Neural crest cell (in vitro differentiated cells): ENCODE data around the gene ARCN1. TPM values are rescaled to one million over a fixed set of nuclear protein-coding genes. Genes with fewer than 3 reads are reported as not detected.

Experiments
- DNase-seq: peaks from one replicate; pipeline ENCODE4 v3.0.0; 2021; ENCODE audit warnings: low read depth, mixed read lengths, low spot score
- H3K27ac Mint-ChIP-seq: one replicate; pipeline ENCODE4 v1.8.0; 2021; ENCODE audit warnings: mild to moderate bottlenecking, mixed read lengths; ENCODE audit not compliant: unreplicated experiment
- H3K27me3 Mint-ChIP-seq: 2 replicates; pipeline ENCODE4 v1.8.0; 2021; ENCODE audit warnings: low read depth, mild to moderate bottlenecking, mixed read lengths
- H3K36me3 Mint-ChIP-seq: 2 replicates; pipeline ENCODE4 v1.8.0; 2021; ENCODE audit warnings: low read depth, mild to moderate bottlenecking, mixed read lengths
- H3K4me1 Mint-ChIP-seq: 2 replicates; pipeline ENCODE4 v1.8.0; 2021; ENCODE audit warnings: mixed read lengths
- H3K4me3 Mint-ChIP-seq: one replicate; pipeline ENCODE4 v1.8.0; 2021; ENCODE audit warnings: mild to moderate bottlenecking, mixed read lengths
- H3K9me3 Mint-ChIP-seq: 2 replicates; pipeline ENCODE4 v1.8.0; 2021; ENCODE audit warnings: mixed read lengths
- CTCF ChIP-seq: fragments of 200-600 bp; sonication (generic); conservative IDR thresholded peaks from 2 replicates; pipeline ENCODE4 v1.5.0; 2021; ENCODE audit warnings: antibody characterized with exemption, mild to moderate bottlenecking
- total RNA-seq: library from RNA; stranded (reverse); gene quantifications from 2 replicates; pipeline ENCODE4 v1.2.1, GENCODE V29; 2021

Gene ARCN1
- total RNA-seq, 1 donor from 2014 or later, result 122 TPM

- Mint-ChIP-seq H3K4me3 (peak overlapping the region; percentile 96), H3K27me3 (no peaks in the 10 kb centered on the region), H3K4me1 (peaks cover 53% of the 10 kb centered on the region), H3K27ac (no peak overlapping the region), H3K36me3 (peaks cover 3% of the 10 kb centered on the region), H3K9me3 (no peaks in the 10 kb centered on the region)
- no peak for DNase-seq
- no peak for TF ChIP-seq CTCF
These were observed 50.4 kb downstream of the ARCN1 start for GRCh38 chr11:118622376-118623268.

- no peak overlapping the region for H3K27ac Mint-ChIP-seq
- peaks cover 47% of the 10 kb centered on the region for H3K4me1 Mint-ChIP-seq
- H3K9me3 Mint-ChIP-seq, result no peaks in the 10 kb centered on the region
- H3K4me3 Mint-ChIP-seq, result no peak overlapping the region
- no peak for DNase-seq
- peaks cover 3% of the 10 kb centered on the region for H3K36me3 Mint-ChIP-seq
- no peak for TF ChIP-seq CTCF
- H3K27me3 Mint-ChIP-seq, result no peaks in the 10 kb centered on the region
These were observed 51.1 kb downstream of the ARCN1 start for GRCh38 chr11:118623269-118623655.

- no peak overlapping the region for H3K27ac Mint-ChIP-seq
- peak overlapping the region; percentile 49 for H3K4me3 Mint-ChIP-seq
- H3K4me1 Mint-ChIP-seq, result peaks cover 30% of the 10 kb centered on the region
- no peaks in the 10 kb centered on the region for H3K9me3 Mint-ChIP-seq
- H3K27me3 Mint-ChIP-seq, result no peaks in the 10 kb centered on the region
- DNase-seq, result no peak
- TF ChIP-seq CTCF, result no peak
- peaks cover 3% of the 10 kb centered on the region for H3K36me3 Mint-ChIP-seq
These were observed 53.0 kb downstream of the ARCN1 start for GRCh38 chr11:118625036-118625690.

- Mint-ChIP-seq H3K27me3 (no peaks in the 10 kb centered on the region), H3K9me3 (no peaks in the 10 kb centered on the region), H3K4me1 (peaks cover 22% of the 10 kb centered on the region), H3K27ac (no peak overlapping the region), H3K4me3 (peak overlapping the region; percentile 49), H3K36me3 (peaks cover 3% of the 10 kb centered on the region)
- TF ChIP-seq CTCF, result no peak
- DNase-seq, result no peak
These were observed 53.8 kb downstream of the ARCN1 start for GRCh38 chr11:118625976-118626375.

GRCh38 chr11:118627566-118627965 is 55.4 kb downstream of the ARCN1 start:
- Mint-ChIP-seq H3K4me1 (peaks cover 9% of the 10 kb centered on the region), H3K27ac (no peak overlapping the region), H3K4me3 (no peak overlapping the region), H3K36me3 (peaks cover 3% of the 10 kb centered on the region), H3K27me3 (no peaks in the 10 kb centered on the region), H3K9me3 (no peaks in the 10 kb centered on the region)
- TF ChIP-seq CTCF, result no peak
- no peak for DNase-seq
